Aorta (tissue), 5 donors: ENCODE results near the gene DHX9. TPM values are rescaled to one million over a fixed set of nuclear protein-coding genes. Genes with fewer than 3 reads are reported as not detected.

Experiments used
- ATAC-seq: fragments of 200-7000 bp; cut with Tn5 transposase; one replicate; pipeline ENCODE4 v1.9.1; 2022; ENCODE audit warnings: moderate library complexity; ENCODE audit not compliant: low FRiP score
- DNase-seq, 2 donors: peaks; one replicate each; pipeline ENCODE4 v3.0.0-alpha.2; 2020
- H3K27ac ChIP-seq, 2 donors: one replicate each; pipeline ENCODE4 v1.5.1; 2013; ENCODE audit warnings: low read length in 2 of 2, mild to moderate bottlenecking in 2 of 2, moderate library complexity in 2 of 2, control low read depth in 1 of 2, inconsistent platforms in 1 of 2, low read depth in 1 of 2
- H3K27me3 ChIP-seq, 2 donors: one replicate each; pipeline ENCODE4 v1.6.1; 2013; ENCODE audit warnings: control low read depth in 1 of 2, low read length in 1 of 2, mild to moderate bottlenecking in 1 of 2, moderate library complexity in 1 of 2; ENCODE audit not compliant: insufficient read depth in 2 of 2, control insufficient read depth in 1 of 2
- H3K36me3 ChIP-seq, 2 donors: one replicate each; pipeline ENCODE4 v1.6.1; 2013; ENCODE audit warnings: control low read depth in 1 of 2, low read length in 1 of 2, mild to moderate bottlenecking in 1 of 2; ENCODE audit not compliant: insufficient read depth in 2 of 2, control insufficient read depth in 1 of 2
- H3K4me1 ChIP-seq, 2 donors: one replicate each; pipeline ENCODE4 v1.6.1; 2013; ENCODE audit warnings: low read length in 2 of 2, control low read depth in 1 of 2, mild to moderate bottlenecking in 1 of 2, moderate library complexity in 1 of 2; ENCODE audit not compliant: insufficient read depth in 2 of 2, control insufficient read depth in 1 of 2
- H3K4me3 ChIP-seq, 2 donors: one replicate each; pipeline ENCODE4 v1.5.1; 2013; ENCODE audit warnings: low read length in 2 of 2, control low read depth in 1 of 2, mild to moderate bottlenecking in 1 of 2
- H3K9me3 ChIP-seq: one replicate; pipeline ENCODE4 v1.6.1; 2013; ENCODE audit warnings: mild to moderate bottlenecking, low read length; ENCODE audit not compliant: control insufficient read depth
- WGBS, 2 donors: extraction: QIAGEN DNeasy Blood & Tissue Kit; methylation state at CpG; one replicate each; pipeline ENCODE4 v1.1.7; 2013; 5-methylcytosine and 5-hydroxymethylcytosine counted together
- intact Hi-C, 2 donors: fragments of 100-400 bp; cut with DNase I; formaldehyde crosslinking; loops; one replicate each; pipeline versions ENCODE4 v1.14.2 to v1.15.0; 2022
- polyA plus RNA-seq, 2 donors: library from polyadenylated mRNA; stranded (reverse); fragments of 200-250 nt; gene quantifications; one replicate each; pipeline ENCODE4 v1.2.3, GENCODE V29; 2013
- total RNA-seq, 2 donors: library from RNA; stranded (reverse); fragmentation: NEBNext Ultra II Directional; extraction: Animal tissue kit (Norgen Biotek cat#: 25700); gene quantifications; one replicate each; pipeline ENCODE4 v1.2.1, GENCODE V29; 2021
- donor health status: healthy with polysubstance abuse.
- donor health status: Bipolar disorder and iron deficiency.
- donor health status: DM: no; HTN: no; CAD: no.
- donor health status: DM: no; HTN: no; CAD: no.
- donor health status: DM: yes; HTN: yes; CAD: no.

Gene DHX9
- total and polyA plus RNA-seq, 4 donors, result 32.2 to 95.9 (median 72.7) TPM

GRCh38 chr1:182806015-182806678 is 33.0 kb upstream of the DHX9 start:
- ATAC-seq (no peak), DNase-seq (no peak)
- peaks cover 0 to 1% of the 10 kb centered on the region in 2 donors for H3K36me3 ChIP-seq

GRCh38 chr1:182807907-182808306 is 31.2 kb upstream of the DHX9 start:
- Histone ChIP-seq H3K9me3 (no peaks in the 10 kb centered on the region), H3K27ac (no peak overlapping the region), H3K27me3 (no peaks in the 10 kb centered on the region), H3K4me1 (no peaks in the 10 kb centered on the region), H3K36me3 (peaks cover 0 to 1% of the 10 kb centered on the region in 2 donors), H3K4me3 (no peak overlapping the region)
- WGBS, 2 donors, result 73 to 95% methylated on average over 3 of the region's 3 CpGs
- intact Hi-C loops, result no loop called here
- no peak for ATAC-seq
- no peak for DNase-seq

More at GRCh38 chr1:182806015-182806678, 33.0 kb upstream of the DHX9 start:
- no peaks in the 10 kb centered on the region for H3K9me3 ChIP-seq
- no peaks in the 10 kb centered on the region for H3K27me3 ChIP-seq
- intact Hi-C loops, result no loop called here
- no peaks in the 10 kb centered on the region for H3K4me1 ChIP-seq
- WGBS, 2 donors, result 74 to 77% methylated on average over 11 of the region's 11 CpGs
- H3K4me3 ChIP-seq, result no peak overlapping the region
- no peak overlapping the region for H3K27ac ChIP-seq

GRCh38 chr1:182809414-182809957 is 29.7 kb upstream of the DHX9 start:
- ATAC-seq, result no peak
- 64 to 65% methylated on average over 3 of the region's 3 CpGs for WGBS, 2 donors
- H3K27me3 ChIP-seq, result no peaks in the 10 kb centered on the region
- no peak overlapping the region for H3K4me3 ChIP-seq
- intact Hi-C loops, result no loop called here
- no peak for DNase-seq
- H3K27ac ChIP-seq, result no peak overlapping the region
- H3K4me1 ChIP-seq, result no peaks in the 10 kb centered on the region
- peaks cover 0 to 1% of the 10 kb centered on the region in 2 donors for H3K36me3 ChIP-seq
- H3K9me3 ChIP-seq, result no peaks in the 10 kb centered on the region

GRCh38 chr1:182811975-182812722 is 27.0 kb upstream of the DHX9 start:
- Histone ChIP-seq H3K9me3 (no peaks in the 10 kb centered on the region), H3K4me3 (no peak overlapping the region), H3K4me1 (no peaks in the 10 kb centered on the region), H3K27ac (no peak overlapping the region), H3K36me3 (peaks cover 0 to 3% of the 10 kb centered on the region in 2 donors), H3K27me3 (no peaks in the 10 kb centered on the region)
- ATAC-seq (no peak), DNase-seq (no peak)
- 79 to 86% methylated on average over 4 of the region's 4 CpGs for WGBS, 2 donors
- intact Hi-C loops, result no loop called here

- intact Hi-C loops, result no loop called here
- Histone ChIP-seq H3K4me1 (no peaks in the 10 kb centered on the region), H3K36me3 (peaks cover 0 to 5% of the 10 kb centered on the region in 2 donors), H3K27ac (no peak overlapping the region), H3K27me3 (no peaks in the 10 kb centered on the region), H3K4me3 (no peak overlapping the region), H3K9me3 (no peaks in the 10 kb centered on the region)
- DNase-seq (no peak), ATAC-seq (no peak)
- WGBS, 2 donors, result 89 to 92% methylated on average over 2 of the region's 2 CpGs
These were observed 22.3 kb upstream of the DHX9 start for GRCh38 chr1:182816863-182817262.

GRCh38 chr1:182817802-182818201 is 21.3 kb upstream of the DHX9 start:
- 93% methylated on average over 3 of the region's 3 CpGs for WGBS, 2 donors
- intact Hi-C loops, result no loop called here
- H3K27me3 ChIP-seq, result no peaks in the 10 kb centered on the region
- DNase-seq, result no peak
- no peak for ATAC-seq
- H3K4me1 ChIP-seq, result no peaks in the 10 kb centered on the region
- H3K4me3 ChIP-seq, result no peak overlapping the region
- peaks cover 0 to 5% of the 10 kb centered on the region in 2 donors for H3K36me3 ChIP-seq
- no peaks in the 10 kb centered on the region for H3K9me3 ChIP-seq
- no peak overlapping the region for H3K27ac ChIP-seq

- H3K27me3 ChIP-seq, result no peaks in the 10 kb centered on the region
- ATAC-seq, result no peak
- intact Hi-C loops, result no loop called here
- no peaks in the 10 kb centered on the region for H3K9me3 ChIP-seq
- H3K27ac ChIP-seq, result no peak overlapping the region
- WGBS, 2 donors, result 63 to 69% methylated on average over 3 of the region's 3 CpGs
- DNase-seq, result no peak
- no peaks in the 10 kb centered on the region for H3K4me1 ChIP-seq
- no peak overlapping the region for H3K4me3 ChIP-seq
- no peaks in the 10 kb centered on the region for H3K36me3 ChIP-seq
These were observed 15.9 kb upstream of the DHX9 start for GRCh38 chr1:182823220-182823619.

- intact Hi-C loops, result no loop called here
- DNase-seq, result no peak
- H3K4me1 ChIP-seq, result no peaks in the 10 kb centered on the region
- H3K27me3 ChIP-seq, result no peaks in the 10 kb centered on the region
- no peak overlapping the region for H3K27ac ChIP-seq
- no peaks in the 10 kb centered on the region for H3K36me3 ChIP-seq
- H3K4me3 ChIP-seq, result no peak overlapping the region
- WGBS, 2 donors, result 88 to 90% methylated on average over 2 of the region's 2 CpGs
- no peaks in the 10 kb centered on the region for H3K9me3 ChIP-seq
- no peak for ATAC-seq
These were observed 12.3 kb upstream of the DHX9 start for GRCh38 chr1:182826892-182827291.
